ENCODE measurements around the gene EMP1.

Gene EMP1

DNA sequence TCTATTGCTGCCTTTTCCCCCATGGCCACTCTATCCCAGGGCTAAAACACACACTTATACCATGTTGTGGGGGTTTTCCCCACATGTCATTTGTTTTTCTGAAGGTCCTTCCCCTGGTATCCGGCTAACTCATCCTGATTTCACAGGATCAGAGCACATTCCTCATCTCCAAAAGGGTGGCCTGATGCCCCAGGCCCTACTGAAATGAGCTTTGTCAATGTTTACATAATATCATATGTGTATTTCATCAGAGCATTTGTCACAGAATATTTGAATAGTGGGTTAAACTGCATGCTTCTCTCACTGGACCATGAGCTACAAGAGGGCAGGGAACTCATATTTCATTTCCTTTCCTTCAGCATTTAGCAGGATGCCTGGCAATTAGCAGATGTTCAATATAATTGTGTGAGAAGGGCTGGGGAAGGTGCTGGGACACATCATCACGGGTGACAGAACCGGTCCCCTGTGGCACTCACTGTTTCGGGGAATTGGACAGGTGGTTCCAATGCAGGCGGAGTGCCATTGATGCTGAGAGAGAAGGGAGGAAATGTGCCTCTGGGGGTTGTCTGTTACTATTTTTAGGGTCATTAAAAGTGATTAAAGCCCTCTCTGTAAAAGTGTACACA, 26.8 kb downstream of the EMP1 start:
- DNase-seq (ENCODE audit: low read depth), result no peak

DNA sequence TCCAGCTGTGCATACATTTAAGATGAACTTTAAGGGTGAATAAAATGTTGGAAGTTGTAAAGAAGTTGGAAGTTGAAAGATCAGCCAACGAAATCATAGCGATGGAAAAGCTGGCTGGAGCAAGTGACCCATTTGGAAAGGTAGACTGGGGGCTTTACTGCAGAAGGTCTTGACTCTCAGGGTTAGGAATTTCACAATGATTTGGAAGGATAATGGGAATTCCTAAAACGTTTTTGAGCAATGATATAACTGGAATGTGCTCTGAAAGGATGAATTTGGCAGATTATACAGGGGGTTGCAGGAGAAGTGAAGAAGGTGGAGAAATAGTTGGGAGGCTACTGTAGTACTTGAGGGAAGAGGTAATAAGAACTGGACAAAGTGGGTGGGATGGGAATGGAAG, 27.4 kb downstream of the EMP1 start:
- no peak for DNase-seq (ENCODE audit: low read depth)

DNA sequence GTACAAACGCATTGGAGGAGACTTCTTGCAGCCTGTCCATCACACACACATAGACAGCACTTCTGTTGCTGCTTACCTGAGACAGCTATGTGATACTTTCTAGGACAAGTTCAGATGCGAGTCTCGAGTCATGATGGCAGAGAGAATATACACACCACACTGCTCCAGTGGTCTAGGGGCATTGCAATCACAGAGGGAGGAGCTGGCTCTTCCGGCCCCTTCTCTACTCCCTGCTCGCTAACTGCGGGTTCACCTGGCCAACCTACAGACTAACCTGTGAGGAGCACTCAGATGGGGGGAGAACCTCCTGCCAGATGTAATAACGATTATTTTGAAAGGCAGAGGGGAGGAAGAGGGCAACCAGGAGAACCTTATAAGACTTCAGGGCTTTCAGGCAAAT, 30.7 kb downstream of the EMP1 start:
- no peak for DNase-seq (ENCODE audit: low read depth)

DNA sequence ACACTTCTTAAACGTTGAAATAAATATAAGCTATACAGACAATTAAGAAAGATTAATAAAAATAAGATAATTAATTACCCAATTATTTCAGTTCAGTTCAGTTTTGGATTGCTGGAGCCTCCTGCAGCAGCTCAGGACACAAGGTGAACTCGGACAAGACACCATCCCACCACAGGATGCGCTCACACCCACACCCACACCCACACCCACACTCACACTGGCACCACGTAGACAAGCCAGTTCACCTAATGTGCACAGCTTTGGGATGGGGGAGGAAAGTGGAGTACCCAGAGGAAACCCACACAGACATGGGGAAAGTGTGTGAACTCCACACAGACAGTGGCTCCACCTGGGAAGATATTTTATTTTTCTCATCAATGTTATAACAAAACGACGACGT, 32.1 kb downstream of the EMP1 start:
- no peak for DNase-seq (ENCODE audit: low read depth)

DNA sequence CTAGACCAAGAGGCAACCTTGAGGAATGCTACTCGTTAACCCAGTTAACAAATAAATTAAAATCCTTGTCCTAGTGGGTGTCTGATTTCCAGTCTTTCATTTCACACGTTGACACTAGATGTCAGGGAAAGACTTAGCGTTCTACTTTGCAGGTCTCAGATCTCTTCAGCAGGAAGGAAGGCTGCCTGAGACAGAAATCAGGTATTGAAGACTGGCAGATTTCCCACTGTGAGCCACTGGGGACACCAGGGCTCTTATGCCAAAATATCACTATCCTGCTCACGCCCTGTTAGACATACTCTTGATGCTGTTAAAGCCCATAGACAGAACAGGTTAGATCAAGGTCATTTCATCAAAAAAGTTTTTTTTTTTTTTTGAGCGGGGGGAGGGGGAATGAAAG, 33.0 kb downstream of the EMP1 start:
- no peak for DNase-seq (ENCODE audit: low read depth)

DNA sequence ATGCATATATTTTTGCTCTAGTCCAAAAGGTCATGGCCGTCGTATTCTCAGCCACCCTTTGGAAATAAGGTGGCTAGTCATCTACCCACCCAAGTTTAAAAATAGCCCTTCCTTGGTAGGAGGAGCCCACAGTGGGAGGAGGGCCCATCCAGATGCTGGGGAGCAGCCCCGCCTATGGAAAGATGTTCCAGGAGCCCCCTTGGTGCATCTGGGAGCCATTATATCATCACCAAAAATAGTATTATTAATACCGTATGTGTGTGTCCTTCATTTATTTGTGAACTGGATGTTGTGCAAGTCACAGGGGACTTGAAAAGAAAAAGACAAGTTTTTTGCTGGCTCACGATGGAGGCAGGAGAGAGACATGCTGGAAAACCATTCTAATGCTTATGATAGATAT, 34.0 kb downstream of the EMP1 start:
- DNase-seq (ENCODE audit: low read depth), result no peak

DNA sequence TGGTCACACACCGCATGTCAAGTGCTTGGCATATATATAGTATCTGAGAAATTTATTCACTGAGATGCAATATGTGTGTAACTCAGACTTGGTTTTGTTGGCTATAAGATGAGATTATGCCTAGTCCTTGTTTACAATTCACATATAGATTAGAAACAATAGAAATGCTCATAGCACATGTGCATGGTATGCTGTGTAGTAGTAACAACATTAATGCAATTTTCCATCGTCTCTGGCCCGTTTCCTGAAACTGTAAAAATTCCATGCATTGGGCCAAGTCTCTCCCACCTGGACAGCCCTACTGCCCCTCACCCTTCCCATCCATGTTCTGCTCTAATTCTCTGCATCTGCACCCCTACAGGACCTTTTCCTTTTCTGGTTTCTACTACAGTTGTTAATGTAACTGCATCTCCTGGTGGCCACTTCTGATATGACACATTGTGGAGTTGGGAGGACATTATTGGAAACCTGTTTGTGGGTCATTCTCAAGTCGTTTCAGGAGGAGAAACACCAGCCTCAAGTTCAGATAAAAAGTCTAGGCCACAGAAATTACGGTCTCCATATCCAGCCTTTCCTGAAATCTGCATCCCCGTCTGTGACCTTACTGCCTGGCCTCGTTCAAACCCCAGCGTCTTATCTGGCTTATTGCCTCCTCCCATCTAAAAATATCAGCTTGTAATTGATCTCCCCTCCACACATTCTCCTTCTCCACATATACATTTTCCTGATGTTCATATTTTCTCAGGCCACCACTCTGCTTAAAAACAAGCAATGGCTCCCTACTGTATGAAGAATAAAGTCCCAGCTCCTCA, 37.5 kb downstream of the EMP1 start:
- DNase-seq (ENCODE audit: low read depth), result no peak

DNA sequence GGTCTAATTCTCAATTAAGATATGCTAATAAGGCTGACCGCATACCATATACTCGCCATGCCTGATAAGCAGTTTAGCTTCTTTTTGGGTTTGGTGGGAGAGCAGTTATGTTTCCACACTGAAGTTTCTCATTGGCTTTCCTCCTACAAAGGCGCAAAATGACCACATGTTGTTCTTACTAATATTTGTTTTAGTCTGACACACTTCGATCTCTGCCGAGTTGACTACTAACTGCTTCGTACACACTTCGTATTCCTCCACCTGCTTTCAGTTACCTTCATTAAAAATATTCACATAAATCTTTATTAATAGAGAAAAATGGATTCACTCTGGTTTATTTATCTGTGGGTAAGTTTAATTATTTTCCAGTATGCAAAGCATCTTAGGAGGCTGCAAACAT, 41.7 kb downstream of the EMP1 start:
- no peak for DNase-seq (ENCODE audit: low read depth)

DNA sequence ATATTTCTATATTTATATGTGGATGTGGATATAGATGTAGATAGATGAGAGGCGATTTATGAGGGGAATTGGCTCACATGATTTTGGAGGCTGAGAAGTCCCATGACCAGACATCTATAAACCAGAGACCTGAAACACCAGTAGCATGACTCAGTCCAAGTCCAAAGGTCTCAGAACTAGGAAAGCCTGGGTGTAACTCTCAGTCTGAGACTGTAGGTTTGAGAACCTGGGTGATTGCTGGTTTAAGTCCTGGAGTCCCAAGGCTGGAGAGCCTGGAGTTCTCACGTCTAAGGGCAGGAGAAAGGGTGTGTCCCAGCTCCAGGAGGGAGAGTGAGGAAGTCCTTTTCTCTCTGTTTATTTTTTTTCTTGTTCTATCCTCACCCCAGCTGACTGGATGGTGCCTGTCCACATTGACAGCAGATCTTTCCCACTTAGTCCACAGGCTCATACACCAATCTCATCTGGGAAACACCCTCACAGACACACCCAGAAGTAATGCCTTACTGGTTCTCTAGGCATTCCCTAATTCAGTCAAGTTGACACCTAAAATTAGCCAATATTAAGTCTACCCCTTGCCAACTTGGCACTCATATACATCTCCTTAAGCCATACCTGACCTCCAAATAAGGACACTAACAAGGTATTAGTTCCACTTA, 45.4 kb downstream of the EMP1 start:
- no peak for DNase-seq (ENCODE audit: low read depth)

DNA sequence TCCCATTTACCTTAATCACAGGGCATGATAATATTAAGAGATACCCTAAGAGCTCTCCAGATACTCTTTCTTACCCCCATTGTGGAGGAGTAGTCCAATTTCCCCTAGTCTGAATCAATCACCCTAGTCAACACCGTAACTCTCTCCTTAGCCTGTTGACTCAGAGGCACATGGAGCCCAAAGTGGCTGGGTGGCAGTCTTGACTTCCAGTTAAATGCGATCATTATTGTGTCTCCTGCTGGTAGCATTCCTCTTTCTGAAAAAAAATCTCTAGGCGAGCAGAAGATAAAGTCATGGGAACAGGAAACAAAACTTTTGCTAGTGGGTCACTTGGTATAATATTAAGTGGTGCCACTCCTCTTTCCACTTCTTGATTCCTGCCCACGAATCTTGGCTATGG, 46.4 kb downstream of the EMP1 start:
- DNase-seq (ENCODE audit: low read depth), result no peak

DNA sequence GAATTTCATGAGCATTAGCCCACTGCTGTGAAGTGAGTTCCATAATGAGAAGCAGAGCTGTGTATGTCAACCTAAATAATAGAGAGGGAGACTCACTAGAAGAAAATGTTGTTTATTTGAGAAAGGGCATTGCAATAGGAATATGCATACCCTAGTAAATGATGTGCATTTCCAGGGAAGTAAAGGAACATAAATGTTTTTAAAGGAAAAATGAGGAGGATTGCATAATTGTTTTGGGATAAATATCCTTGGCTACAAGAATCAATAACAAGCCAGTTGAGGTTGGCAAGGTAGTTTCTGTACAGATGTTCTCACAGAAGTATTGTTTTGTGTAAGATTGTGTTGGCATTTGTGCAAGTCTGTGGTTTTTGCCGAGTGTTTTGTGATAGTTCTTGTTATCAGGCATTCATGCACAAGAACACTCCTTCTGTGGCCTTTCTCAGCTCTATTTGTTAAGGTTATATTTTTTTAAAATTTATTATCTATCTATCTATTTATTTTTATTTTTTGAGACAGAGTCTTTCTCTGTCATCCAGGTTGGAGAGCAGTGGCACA, 47.1 kb downstream of the EMP1 start:
- no peak for DNase-seq (ENCODE audit: low read depth)

DNA sequence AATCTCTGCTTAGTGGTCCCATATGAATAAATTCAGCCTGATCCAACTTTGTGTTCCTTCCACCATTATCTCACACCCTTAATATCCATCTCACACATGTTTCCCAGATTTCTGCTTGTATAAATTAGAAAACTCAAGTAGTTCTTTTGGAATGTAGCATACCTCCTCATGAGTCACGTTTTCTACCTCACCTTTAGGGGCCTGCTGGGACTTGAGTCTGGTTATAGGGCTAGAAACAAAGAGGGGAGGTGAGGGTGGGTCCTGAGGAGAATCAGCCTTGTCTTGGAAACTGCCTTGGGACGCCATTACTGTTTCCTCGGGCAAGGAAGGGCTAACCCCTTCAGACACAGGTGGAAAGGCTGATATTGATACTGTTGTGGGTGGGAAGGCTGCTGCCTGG, 51.1 kb downstream of the EMP1 start:
- DNase-seq (ENCODE audit: low read depth), result no peak

DNA sequence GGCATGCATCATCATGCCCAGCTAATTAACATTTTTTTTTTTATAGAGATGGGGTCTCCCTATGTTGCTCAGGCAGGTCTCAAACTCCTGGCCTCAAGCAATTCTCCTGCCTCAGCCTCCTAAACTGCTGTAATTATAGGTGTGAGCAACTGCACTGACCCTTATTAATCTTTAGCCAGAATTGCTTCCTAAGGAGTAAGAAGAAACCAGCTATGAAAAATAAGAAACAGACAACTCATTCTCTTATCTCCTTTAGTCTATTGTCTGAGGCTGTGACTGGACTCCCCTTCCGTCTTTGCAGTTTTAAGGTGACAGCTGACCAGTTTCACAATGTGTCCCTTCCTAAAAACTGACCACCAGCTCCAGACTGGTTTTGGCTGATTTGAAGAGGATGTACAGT, 52.4 kb downstream of the EMP1 start:
- DNase-seq (ENCODE audit: low read depth), result no peak

DNA sequence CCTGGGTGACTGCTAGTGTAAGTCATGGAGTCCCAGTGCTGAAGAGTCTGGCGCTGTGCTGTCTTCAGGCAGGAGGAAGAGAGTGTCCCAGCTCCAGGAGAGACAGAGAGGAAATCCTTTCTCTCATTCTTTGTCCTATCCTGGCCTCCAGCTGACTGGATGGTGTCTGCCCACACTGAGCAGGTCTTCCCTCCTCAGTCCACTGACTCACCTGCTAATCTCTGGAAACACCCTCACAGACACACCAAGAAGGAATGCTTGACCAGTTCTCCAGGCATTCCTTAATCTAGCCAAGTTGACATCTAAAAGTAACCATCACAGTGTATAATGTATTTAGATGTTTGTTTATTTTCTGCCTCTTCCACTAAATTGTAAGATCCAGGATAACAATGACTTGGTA, 53.9 kb downstream of the EMP1 start:
- no peak for DNase-seq (ENCODE audit: low read depth)

DNA sequence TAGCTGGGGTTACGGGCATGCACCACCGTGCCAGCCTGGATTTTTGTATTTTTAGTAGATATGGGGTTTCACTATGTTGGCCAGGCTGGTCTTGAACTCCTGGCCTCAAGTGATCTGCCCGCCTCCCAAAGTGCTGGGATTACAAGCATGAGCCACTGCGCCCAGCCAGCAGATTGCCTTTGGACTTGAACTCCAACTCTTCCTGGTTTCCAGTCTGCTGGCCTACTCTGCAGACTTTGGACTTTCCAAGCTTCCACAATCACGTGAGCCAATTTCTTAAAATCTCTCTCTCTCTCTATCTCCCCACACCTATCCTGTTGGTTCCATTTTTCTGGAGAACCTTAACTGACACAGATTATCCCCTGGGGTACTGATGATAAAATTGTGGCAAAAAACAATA, 55.0 kb downstream of the EMP1 start:
- no peak for DNase-seq (ENCODE audit: low read depth)

DNA sequence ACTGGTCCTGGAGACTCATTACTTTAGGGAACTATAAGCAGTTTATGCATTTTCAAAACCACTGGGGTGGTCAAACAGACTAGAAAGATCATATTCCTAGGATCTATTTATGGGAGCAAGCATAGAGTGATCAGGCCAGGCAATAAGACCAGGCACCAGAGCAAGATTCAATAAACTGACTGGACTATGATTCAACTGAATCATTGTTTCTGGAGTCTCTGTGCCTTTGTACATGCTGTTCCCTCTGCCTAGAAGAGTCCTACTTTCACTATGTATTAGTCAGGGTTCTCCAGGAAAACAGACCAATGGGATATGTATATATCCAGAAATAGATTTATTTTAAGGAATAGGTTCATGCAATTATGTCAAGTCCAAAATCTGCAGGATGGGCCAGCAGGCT, 55.5 kb downstream of the EMP1 start:
- no peak for DNase-seq (ENCODE audit: low read depth)

DNA sequence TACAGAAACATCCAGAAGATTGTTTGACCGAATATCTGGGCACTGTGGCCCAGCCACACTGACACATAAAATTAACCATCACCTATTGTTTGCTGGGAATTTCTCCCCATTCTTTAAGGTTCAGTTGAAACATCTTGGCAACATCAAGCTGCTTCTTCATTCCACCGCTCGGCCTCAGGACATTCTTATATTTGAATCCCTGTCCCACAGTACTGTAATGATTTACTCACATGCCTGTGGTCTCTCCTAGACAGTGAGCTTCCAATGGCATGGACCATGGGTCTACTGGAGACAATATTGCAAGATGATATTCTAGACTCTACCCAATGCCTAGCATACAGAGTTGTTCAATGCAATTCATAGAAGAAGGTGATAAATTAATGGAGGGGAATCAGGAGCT, 56.1 kb downstream of the EMP1 start:
- no peak for DNase-seq (ENCODE audit: low read depth)

DNA sequence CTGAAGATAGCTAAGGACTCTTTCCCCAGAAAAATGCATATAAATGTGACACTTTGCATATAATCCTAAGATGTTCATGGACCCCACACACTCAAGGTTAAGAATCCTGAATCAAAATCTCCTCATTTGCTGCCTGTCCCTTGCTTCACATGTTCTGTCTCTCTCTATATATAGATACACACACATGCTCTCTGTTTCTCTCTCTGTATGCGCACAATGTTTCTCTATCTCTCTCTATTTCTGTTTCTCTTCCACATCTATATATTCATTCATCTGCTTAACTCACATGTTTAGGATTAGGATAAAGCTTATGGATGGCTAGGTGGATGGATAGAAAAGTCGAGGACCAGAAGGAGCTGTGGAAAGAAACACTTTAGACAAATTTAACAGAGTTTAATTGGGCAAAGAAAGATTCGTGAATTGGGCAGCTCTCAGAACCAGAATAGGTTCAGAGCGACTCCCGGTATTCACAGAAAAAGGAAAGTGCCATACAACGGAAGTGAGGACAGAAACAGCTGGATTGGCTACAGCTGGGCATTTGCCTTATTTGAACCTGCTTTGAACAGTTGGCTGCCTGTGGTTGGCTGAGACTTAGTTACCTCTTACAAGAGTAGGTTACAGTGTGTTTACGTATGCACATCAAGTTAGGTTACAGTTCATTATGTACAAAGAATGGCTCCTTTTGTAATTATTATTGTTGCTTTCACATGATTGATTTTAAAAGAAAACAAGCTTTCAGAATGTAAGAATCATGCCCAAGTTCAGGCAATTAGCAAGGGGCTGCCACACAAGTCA, 57.6 kb downstream of the EMP1 start:
- DNase-seq (ENCODE audit: low read depth), result no peak

DNA sequence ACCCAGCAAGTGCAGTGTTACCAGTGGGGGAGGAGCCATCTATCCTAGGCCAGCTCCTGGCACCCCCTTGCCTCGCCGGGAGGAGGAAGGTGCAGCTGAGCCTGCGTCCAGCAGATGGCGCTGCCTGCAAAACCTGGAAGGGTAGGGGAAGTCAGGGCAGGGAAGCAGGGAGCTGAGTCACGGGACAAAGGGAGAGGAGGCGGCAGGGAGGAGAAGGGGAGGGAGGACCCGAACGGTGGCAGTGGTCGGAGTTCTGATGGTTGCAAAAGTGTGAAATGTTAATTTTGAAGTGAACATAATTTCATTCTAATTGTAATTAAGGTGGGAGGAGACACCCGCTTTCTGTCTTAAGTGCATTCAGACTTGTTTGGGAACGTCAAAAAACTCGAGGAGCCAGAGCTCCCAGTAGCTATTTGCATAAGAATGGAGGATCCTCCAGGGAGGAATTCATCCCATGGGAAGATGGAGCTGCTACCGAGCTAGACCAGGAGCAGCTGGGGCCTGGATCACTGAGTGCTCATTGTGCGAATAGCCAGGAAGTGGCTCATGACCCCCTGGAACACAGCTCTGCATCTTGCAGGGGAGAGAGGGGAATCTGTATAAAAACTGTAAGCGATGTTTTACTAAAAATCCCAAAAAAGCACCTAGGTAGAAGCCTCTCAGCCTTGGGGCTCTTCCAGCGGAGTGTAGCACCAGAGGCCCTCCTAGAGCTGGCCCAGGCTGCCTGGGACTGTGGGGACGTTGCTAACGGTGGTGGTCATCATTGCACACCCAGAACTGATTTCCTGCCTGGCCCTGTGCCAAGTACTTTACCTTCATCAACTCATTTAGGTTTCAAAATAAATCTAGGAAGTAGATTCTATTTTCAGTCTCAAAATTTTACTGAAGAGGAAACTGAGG, 59.5 kb downstream of the EMP1 start:
- DNase-seq (ENCODE audit: low read depth), result peak; percentile 65

DNA sequence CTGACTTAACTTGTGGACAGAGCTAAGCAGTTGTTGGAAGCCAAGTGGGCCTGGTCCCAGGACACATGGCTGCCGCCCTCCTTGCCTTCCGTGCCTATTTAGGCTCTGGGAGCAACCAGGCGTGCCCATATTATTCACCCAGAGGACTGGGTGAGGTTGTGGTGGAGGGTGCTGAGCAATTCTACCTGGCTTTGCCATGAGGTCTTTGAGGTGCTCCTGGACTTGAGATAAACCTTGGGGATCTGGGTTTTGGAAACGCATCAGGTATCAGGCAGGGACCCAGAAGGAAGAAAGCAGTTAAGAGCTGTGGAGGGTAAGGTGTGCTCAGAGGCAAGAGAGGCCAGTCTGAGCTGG, 60.1 kb downstream of the EMP1 start:
- DNase-seq (ENCODE audit: low read depth), result no peak

DNA sequence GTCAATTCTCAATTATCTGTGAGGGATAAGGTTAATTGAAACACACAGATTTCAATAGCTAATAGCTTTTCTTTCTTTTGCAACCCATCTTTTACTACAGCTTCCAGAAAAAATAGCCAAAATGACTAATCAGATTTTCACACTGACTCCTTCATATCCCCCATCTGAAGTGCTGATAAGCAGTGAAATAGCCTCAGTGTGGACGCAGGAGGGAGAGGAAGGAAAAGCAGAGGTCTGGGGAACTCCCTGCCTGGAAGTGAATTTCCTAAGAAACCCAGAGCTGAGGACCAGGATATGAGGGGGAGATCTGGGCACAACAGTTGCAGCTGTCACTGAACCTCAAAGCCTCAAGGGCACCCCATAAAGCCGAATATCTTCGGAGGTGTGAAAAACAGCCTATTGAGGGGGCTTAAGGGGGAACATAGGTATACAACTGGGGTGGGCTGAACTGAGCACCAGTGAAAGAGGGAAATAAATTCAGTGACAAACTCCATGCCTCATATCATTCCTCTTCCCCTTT, 60.9 kb downstream of the EMP1 start:
- no peak for DNase-seq (ENCODE audit: low read depth)
